GM18505 (cell line): ENCODE measurements around the gene ESR2.
"Not testable (repeated sequence)": the region's sequence is repeated elsewhere in the genome, so short reads cannot be mapped to it uniquely, and the experiment has no call there.

Experiments used
- ATAC-seq: cut with Tn5 transposase; IDR thresholded peaks from one replicate; pipeline ENCODE4 v1.9.1; 2021; ENCODE audit not compliant: unreplicated experiment
- POLR2A ChIP-seq: IDR thresholded peaks from 4 replicates; pipeline ENCODE4 v1.6.1; 2011; ENCODE audit warnings: borderline replicate concordance; ENCODE audit not compliant: insufficient read depth, insufficient read length; ENCODE audit errors: extremely low read depth

The ESR2 gene

DNA sequence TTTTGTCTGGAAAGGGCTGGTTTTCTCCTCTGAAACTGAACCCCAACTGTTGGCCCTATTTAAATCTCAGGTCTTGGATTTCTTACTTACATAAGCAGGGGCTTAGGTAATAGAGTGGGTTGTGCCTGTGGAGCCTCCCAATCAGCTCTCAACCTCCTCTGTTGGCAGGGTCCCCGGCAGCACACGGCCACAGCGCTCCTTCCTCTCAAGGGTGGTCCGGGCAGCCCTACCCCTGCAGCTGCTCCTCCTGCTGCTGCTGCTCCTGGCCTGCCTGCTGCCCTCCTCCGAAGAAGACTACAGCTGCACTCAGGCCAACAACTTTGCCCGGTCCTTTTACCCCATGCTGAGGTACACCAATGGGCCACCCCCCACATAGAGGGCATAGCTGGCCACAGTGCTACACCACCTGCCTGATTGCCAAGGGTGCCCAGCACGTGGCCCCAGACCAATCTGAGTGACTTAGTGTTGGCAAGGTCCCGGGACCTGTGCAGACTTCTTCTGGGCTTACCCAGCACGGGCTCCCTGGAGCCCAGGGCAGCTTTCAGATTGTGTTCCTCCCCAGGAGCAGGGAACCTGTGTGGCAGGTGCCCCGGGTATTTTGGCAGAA lies 68.9 kb downstream of the ESR2 start:
- ATAC-seq, result no peak
- TF ChIP-seq POLR2A, result no peak

DNA sequence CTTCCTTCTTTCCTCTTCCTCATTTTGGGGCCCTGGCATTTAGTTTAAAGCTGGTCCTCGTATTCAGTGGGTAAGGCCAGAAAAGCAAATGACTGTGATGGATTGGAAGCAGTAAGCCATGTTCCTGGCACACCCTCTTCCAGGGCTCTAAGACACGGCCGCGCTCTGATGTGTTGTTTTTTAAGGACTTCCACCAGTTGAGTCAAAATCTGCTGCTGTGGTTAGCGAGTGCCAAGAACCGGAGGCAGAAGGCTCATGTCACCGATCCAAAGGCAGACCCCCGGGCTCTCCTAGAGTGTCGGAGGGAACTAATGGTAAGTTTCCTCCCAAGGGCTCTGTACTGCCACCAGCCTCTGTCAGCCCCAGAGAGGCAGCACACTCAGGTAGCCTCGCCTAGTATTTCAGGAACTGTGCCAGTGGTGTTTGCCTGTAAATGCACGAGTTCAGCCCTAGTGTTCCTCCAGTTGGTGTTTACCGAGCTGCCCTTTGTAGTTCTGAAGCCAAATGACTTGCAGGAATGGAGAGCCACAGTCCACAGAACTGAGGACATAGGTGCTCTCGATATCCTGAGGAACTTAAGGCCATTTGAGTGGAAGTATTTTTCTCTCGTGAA lies 72.7 kb downstream of the ESR2 start:
- ATAC-seq, result no peak
- TF ChIP-seq POLR2A, result no peak

DNA sequence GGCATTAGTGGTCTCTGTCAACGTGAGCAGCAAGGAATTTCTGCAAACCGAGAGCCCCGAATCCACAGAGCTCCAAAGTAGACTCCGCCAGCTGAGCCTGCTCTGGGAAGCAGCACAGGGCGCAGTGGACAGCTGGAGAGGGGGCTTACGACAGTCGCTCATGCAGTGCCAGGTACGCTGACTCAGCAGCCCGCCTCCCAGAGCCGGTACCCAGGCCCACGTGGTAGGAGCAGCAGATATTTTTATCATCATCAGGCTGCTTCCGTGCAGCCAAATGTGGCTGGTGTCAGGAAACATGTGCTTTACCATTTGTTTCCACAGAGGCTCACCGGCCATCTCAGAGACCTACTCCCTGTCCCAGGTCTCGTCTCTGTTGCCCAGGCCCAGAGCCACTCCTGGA lies 73.7 kb downstream of the ESR2 start:
- ATAC-seq, result no peak
- no peak for TF ChIP-seq POLR2A

DNA sequence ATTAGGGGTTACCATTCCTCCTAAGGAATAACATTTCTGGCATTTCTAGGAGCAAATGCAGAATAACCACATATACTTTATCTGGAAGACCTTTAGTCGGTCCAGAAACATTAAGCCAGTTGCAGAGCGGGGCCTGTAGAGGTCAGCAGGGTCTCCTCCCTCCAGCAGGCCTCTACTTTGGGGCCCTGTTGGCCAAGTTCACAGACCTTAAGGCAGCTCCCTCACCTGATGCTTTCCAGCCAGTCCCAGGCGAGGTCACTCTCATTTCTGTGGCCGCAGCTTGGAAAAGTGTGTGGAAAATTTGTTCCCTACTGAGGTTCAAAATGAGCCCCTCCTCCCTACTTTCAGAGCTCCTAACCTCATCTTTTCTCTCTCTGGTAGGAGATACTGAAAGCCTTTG lies 74.1 kb downstream of the ESR2 start:
- TF ChIP-seq POLR2A, result no peak
- no peak for ATAC-seq

DNA sequence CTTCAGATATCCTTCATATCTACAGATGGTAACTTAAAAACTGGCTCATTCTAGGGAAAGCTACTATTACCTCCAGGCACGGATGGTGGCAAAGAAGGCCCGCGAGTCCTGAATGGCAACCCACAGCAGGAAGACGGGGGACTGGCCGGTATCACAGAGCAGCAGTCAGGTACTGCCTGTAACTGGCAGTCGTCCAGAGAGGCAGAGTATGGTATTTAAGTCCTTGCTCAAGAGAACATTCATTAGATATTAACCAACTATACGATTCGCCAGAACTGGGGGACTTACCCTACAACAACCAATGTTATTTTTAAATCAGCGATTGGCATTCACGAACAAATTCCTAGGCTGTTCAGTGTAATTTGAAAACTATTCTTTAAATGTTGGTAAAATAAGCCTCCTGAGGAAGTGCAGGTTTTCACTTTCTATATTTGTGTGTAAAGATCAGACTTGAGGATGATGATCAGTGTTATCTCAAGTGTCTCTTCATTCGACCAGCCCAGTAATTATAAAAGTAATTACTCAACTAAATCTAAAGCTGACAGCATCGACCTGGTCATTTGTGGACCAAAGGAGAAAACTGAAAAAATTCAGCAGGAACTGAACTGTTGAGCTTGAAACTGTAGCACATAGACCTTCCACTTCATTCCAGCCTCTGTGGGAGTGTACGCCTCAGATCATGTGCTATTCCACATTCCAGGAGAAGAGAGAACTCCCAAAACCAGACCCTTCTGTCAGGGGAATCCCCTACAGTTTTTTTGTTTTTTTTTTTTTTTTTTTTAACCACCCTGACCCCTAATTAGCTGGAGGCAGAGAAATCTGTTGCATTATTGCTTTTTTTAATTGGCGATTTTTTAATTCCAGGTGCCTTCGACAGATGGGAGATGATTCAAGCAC lies 75.6 kb downstream of the ESR2 start:
- ATAC-seq, result no peak

DNA sequence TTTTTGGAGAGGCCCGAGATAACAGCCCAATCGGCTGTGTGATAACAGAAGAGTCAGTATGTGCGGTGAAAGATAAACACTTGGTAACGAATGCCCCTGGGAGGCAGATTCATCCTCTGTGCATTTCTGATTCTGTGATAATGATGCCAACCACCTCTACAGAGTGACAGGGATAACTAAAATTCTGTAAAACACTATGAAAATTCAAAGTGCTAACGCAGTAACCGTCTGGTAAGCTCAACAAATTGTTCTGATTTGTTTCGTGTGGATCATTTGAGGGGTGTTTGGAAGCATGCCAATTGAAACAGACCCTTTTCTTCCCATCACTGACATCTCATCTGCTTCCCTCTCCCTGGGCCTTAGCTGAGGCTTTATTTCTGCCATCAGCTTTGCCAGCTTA lies 76.3 kb downstream of the ESR2 start:
- no peak for TF ChIP-seq POLR2A
- no peak for ATAC-seq

More for the DNA sequence above, 75.6 kb downstream of the ESR2 start:
- no peak for TF ChIP-seq POLR2A

DNA sequence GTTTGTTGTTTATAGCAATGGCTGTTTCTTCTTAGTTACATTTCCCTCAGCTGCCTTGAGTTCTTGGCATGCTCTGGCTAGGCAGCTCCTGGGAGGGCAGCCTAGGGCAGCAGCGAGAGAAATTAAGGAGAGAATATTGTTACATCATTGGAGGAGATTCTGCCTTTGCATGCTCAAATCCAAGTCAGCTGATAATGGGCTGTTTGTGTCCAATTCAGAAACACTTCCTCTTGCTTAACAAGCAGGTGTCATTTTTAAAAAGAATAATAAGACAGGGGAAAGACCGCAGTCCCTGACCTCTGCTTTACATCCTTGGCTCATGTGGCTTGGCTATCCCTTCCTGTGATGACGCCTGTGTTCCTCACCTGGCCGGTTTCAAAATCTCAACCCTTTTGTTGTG lies 76.9 kb downstream of the ESR2 start:
- no peak for ATAC-seq
- TF ChIP-seq POLR2A, result no peak

DNA sequence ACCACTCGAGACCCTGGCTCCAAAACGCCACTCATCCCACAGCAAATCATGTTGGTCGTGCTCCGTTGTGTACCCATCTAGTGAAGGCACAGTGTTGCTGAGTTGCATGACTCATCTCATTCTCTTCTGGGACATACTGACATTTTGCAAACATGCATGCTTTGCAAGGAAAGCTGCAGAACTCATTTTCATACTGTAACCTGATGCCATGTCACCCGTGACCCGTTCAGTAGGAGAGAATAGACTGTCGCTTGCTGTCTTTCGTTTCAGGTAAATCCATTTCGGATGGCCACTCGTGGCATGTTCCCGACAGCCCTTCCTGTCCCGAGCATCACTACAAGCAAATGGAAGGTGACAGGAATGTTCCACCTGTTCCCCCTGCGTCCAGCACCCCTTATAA lies 78.2 kb downstream of the ESR2 start:
- no peak for TF ChIP-seq POLR2A
- no peak for ATAC-seq

DNA sequence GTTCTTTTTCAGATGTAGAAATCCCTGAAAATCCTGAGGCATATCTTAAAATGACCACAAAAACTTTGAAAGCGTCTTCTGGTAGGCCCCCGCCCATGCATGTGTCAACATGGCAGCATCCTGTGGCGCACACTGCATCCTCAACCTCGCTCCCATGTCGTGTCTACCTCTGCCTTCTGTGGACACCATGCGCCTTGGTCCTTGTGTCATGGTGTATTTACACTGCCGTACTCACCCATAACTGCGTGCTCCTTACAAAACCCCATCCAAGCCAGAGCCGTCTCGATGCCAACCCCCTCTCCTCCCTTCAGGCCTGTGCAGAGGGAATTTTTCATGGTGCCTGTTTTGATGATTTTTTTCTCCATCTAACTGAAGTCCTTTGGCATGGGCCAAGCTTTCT lies 78.9 kb downstream of the ESR2 start:
- ATAC-seq, result no peak
- TF ChIP-seq POLR2A, result no peak

DNA sequence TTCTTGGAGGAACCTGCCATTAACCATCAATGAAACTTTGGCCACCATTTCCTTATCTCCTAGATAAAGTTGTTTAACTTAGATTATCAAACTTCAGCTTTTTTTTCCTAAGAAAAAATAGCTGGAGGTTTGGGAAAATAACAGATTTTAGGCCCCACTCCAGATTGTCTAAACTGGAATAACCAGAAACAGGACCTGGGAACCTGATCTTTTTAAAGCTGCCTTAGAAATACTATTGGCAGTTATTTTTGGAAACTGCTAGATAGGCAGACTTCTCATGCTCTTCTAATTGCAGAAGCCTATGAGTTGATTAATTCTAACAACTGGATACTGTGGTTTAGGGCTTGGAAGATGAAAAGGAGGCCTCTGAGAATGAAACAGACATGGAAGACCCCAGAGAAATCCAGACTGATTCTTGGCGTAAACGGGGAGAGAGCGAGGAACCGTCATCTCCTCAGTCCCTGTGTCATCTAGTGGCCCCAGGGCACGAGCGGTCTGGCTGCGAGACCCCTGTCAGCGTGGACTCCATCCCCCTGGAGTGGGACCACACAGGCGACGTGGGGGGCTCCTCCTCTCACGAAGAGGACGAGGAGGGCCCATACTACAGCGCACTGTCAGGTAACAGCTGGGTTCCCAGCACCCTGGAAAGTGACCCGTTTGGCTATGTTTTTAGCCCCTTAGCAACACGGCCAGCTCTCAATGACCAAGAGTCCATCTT lies 80.2 kb downstream of the ESR2 start:
- ATAC-seq, result no peak
- TF ChIP-seq POLR2A, result no peak

DNA sequence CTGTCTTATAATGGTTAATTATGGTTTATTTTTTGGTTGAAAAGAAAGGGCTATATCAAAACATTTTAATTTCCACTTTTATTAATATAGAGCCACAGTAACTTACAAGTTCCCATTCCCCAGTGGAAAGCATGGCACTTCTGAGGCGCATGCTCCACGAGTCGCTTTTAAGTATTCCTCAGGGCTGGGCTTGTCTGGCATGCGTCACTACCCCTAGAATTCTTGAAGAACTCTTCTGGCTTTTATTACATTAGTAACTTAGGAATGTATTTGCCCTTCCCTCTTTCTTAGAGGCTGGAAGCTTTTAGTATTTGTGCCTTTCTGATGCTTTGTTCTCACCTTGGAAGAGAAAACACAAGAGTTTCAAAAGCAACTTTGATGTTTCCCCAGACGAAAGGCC lies 81.1 kb downstream of the ESR2 start:
- no peak for ATAC-seq
- TF ChIP-seq POLR2A, result no peak

DNA sequence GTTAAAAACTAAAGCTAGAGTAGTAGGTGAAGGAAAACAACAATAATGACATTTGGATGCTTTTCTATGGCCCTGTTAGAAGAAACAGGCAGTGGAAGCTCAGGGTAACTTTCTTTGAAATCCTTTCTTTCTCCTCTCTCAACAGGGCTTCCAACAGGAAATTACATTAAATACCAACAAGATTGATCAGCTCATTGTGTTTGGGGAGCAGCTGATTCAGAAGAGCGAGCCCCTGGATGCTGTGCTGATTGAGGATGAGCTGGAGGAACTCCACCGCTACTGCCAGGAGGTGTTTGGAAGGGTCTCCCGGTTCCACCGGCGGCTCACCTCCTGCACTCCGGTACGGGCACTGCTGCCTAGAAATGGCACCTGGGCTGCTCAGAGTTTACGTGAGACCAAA lies 81.5 kb downstream of the ESR2 start:
- ATAC-seq, result no peak
- TF ChIP-seq POLR2A, result no peak

DNA sequence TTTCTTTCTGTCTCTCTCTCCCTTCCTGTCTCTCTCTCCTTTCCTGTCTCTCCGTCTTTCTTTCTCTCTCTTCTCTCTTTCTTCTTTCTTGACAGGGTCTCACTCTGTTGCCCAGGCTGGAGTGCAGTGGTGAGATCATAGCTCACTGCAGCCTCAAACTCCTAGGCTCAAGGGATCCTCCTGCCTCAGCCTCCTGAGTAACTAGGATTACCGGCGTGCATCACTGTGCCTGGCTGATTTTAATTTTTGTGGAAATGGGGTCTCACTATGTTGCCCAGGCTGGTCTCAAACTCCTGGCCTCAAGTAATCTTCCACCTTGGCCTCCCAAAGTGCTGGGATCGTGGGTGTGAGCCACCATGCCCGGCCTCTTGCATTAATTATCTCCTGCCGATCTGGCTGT lies 83.3 kb downstream of the ESR2 start:
- not testable (repeated sequence) for ATAC-seq
